ENCODE measurements around the gene PDE4D. TPM values are rescaled to one million over a fixed set of nuclear protein-coding genes. Genes with fewer than 3 reads are reported as not detected.

PDE4D gene
- total RNA-seq, 1 experiment from 2014 or later, result 3.6 TPM

DNA sequence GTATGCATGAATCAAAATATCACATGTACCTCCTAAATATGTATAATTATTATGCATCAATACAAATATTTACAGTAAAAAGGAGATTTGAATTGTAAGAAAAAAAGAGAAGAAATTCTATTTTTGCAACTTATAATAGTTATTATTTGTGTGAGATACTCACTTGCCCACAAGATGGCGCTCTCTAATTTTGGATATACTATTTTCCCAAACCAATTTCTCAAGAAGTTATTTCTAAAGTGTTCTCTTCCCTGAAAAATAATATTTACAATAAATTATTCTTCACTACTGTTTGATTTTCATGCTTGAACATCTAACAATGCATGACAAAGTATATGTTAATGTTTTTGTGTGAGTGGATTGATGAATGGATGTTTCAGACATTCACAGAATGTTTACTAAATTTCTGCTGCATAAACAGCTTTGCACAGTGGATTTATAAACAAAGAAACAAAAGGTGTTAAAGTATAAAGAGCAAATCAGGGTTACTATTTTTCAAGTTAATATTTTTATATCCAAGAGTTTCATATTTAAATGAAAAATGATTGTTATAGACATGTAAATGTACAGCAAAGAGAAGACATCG is 503.4 kb downstream of the PDE4D start:
- Histone ChIP-seq H3K4me1 (ENCODE audit: insufficient read depth, low read length) (no peaks in the 10 kb centered on the region), H3K9me3 (ENCODE audit: low read length) (no peaks in the 10 kb centered on the region), H3K4me2 (ENCODE audit: low read length) (no peak overlapping the region), H3F3A (ENCODE audit: low read length, unreplicated experiment) (no peaks in the 10 kb centered on the region), H3K27me3 (ENCODE audit: low read length) (no peaks in the 10 kb centered on the region), H4K20me1 (ENCODE audit: low read length) (no peaks in the 10 kb centered on the region), H3K79me2 (ENCODE audit: low read length) (no peaks in the 10 kb centered on the region), H3K27ac (ENCODE audit: low read length) (no peak overlapping the region), H3K36me3 (ENCODE audit: low read depth, low read length) (no peaks in the 10 kb centered on the region), H3K4me3 (ENCODE audit: low read length) (no peak overlapping the region), H3K9me2 (replicated peaks; ENCODE audit: low read length) (no peaks in the 10 kb centered on the region), H2AFZ (ENCODE audit: low read length) (no peak overlapping the region), H3K9ac (ENCODE audit: low read length) (no peak overlapping the region)
- intact Hi-C loops (cut with micrococcal nuclease), result loop anchor here (1.0 to 2.0 kb wide), 3 partner anchors 106 to 410 kb away; no protein-coding TSS in a partner anchor
- CTCF ChIA-PET, result no interaction called here
- ATAC-seq, result no peak
- BruUV-seq (replicated peaks), result no TSS peak
- POLR2A ChIA-PET (ENCODE audit: unreplicated experiment), result no interaction called here
- no peak for DNase-seq
- no peak for TF ChIP-seq EZH2phosphoT487 (IDR thresholded peaks at IDR 0.05; ENCODE audit: borderline replicate concordance, low read length)
- TF ChIP-seq, protein P1, sequence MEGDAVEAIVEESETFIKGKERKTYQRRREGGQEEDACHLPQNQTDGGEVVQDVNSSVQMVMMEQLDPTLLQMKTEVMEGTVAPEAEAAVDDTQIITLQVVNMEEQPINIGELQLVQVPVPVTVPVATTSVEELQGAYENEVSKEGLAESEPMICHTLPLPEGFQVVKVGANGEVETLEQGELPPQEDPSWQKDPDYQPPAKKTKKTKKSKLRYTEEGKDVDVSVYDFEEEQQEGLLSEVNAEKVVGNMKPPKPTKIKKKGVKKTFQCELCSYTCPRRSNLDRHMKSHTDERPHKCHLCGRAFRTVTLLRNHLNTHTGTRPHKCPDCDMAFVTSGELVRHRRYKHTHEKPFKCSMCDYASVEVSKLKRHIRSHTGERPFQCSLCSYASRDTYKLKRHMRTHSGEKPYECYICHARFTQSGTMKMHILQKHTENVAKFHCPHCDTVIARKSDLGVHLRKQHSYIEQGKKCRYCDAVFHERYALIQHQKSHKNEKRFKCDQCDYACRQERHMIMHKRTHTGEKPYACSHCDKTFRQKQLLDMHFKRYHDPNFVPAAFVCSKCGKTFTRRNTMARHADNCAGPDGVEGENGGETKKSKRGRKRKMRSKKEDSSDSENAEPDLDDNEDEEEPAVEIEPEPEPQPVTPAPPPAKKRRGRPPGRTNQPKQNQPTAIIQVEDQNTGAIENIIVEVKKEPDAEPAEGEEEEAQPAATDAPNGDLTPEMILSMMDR (conservative IDR thresholded peaks at IDR 0.05; ENCODE audit: low read depth, low read length), result peak; percentile 32; the same call in 1 of the 2 replicates
- TF ChIP-seq EZH2 (IDR thresholded peaks at IDR 0.05; ENCODE audit: low read length, unreplicated experiment), result no peak

DNA sequence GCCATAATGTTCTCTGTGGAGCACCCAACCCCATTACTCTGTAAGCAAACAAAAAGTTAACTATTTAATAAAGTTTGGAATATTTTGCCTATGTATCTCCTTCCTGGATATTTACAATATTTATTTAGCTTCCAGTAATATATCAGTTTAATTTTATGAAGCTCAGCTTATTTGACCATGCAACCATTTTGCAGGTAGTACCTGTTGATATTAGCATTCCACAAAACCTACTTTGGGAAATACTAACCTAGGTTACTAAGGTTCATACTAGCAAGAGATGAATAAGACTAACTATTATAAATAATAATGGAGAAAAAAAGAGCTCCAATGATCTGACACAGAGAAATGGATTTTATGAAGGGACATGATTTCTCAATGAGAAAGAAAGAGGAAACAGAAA is 506.4 kb downstream of the PDE4D start:
- no peaks in the 10 kb centered on the region for H3K36me3 ChIP-seq (ENCODE audit: low read depth, low read length)
- DNase-seq, result no peak
- H3K9me3 ChIP-seq (ENCODE audit: low read length), result no peaks in the 10 kb centered on the region
- ChIA-PET POLR2A (ENCODE audit: unreplicated experiment) (no interaction called here), CTCF (no interaction called here)
- no peaks in the 10 kb centered on the region for H3K27me3 ChIP-seq (ENCODE audit: low read length)
- no TSS peak for BruUV-seq (replicated peaks)
- no peaks in the 10 kb centered on the region for H3K79me2 ChIP-seq (ENCODE audit: low read length)
- H2AFZ ChIP-seq (ENCODE audit: low read length), result no peak overlapping the region
- no peak overlapping the region for H3K27ac ChIP-seq (ENCODE audit: low read length)
- no peaks in the 10 kb centered on the region for H3F3A ChIP-seq (ENCODE audit: low read length, unreplicated experiment)
- no peak overlapping the region for H3K4me2 ChIP-seq (ENCODE audit: low read length)
- no peak for ATAC-seq
- no peaks in the 10 kb centered on the region for H3K4me1 ChIP-seq (ENCODE audit: insufficient read depth, low read length)
- intact Hi-C loops (cut with micrococcal nuclease), result no loop called here
- H3K4me3 ChIP-seq (ENCODE audit: low read length), result no peak overlapping the region
- no peak overlapping the region for H3K9ac ChIP-seq (ENCODE audit: low read length)
- no peaks in the 10 kb centered on the region for H3K9me2 ChIP-seq (replicated peaks; ENCODE audit: low read length)
- no peaks in the 10 kb centered on the region for H4K20me1 ChIP-seq (ENCODE audit: low read length)
- TF ChIP-seq EZH2phosphoT487 (IDR thresholded peaks at IDR 0.05; ENCODE audit: borderline replicate concordance, low read length), result no peak
- no peak for TF ChIP-seq EZH2 (IDR thresholded peaks at IDR 0.05; ENCODE audit: low read length, unreplicated experiment)
- TF ChIP-seq, protein P1 (conservative IDR thresholded peaks at IDR 0.05; ENCODE audit: low read depth, low read length), result no peak

- H3K4me1 ChIP-seq (ENCODE audit: insufficient read depth, low read length), result no peaks in the 10 kb centered on the region
- DNase-seq (no peak), ATAC-seq (no peak)
- no peaks in the 10 kb centered on the region for H3F3A ChIP-seq (ENCODE audit: low read length, unreplicated experiment)
- CTCF ChIA-PET, result no interaction called here
- intact Hi-C loops (cut with micrococcal nuclease), result no loop called here
- H3K4me2 ChIP-seq (ENCODE audit: low read length), result no peak overlapping the region
- BruUV-seq (replicated peaks), result no TSS peak
- H3K9ac ChIP-seq (ENCODE audit: low read length), result no peak overlapping the region
- H2AFZ ChIP-seq (ENCODE audit: low read length), result no peak overlapping the region
- no peaks in the 10 kb centered on the region for H3K36me3 ChIP-seq (ENCODE audit: low read depth, low read length)
- H3K27me3 ChIP-seq (ENCODE audit: low read length), result no peaks in the 10 kb centered on the region
- H3K79me2 ChIP-seq (ENCODE audit: low read length), result no peaks in the 10 kb centered on the region
- H3K27ac ChIP-seq (ENCODE audit: low read length), result no peak overlapping the region
- H4K20me1 ChIP-seq (ENCODE audit: low read length), result no peaks in the 10 kb centered on the region
- H3K9me3 ChIP-seq (ENCODE audit: low read length), result no peaks in the 10 kb centered on the region
- TF ChIP-seq, protein P1 (conservative IDR thresholded peaks at IDR 0.05; ENCODE audit: low read depth, low read length), result no peak
- TF ChIP-seq EZH2 (IDR thresholded peaks at IDR 0.05; ENCODE audit: low read length, unreplicated experiment) (no peak), EZH2phosphoT487 (IDR thresholded peaks at IDR 0.05; ENCODE audit: borderline replicate concordance, low read length) (no peak)
- POLR2A ChIA-PET (ENCODE audit: unreplicated experiment), result no interaction called here
- no peaks in the 10 kb centered on the region for H3K9me2 ChIP-seq (replicated peaks; ENCODE audit: low read length)
- no peak overlapping the region for H3K4me3 ChIP-seq (ENCODE audit: low read length)
Observed at GRCh38 chr5:59385700-59386099, 507.8 kb downstream of the PDE4D start.
